T-cell (primary cell): Measurements from ENCODE around the gene FRMD6. TPM values are rescaled to one million over a fixed set of nuclear protein-coding genes. Genes with fewer than 3 reads are reported as not detected.

Source experiments
- ATAC-seq, 4 experiments: fragments of 200-7000 bp in 3 of 4; fragments of 150-1000 bp in 1 of 4; cut with Tn5 transposase; replicated peaks in 1 of 4; 1 replicate in 3 of 4; 2 replicates in 1 of 4; pipeline ENCODE4 v1.10.0; 2021; ENCODE audit warnings: moderate library complexity in 3 of 4, mild to moderate bottlenecking in 2 of 4, moderate number of reproducible peaks in 1 of 4
- CTCF ChIA-PET, 2 donors: fragments of 300-600 bp; sonication (Branson Sonifier 250); formaldehyde crosslinking; loops; one replicate each; lab custom pipeline; 2022; ENCODE audit warnings: antibody characterized with exemption in 2 of 2; lab: Charles Lee
- POLR2A ChIA-PET, 2 donors: fragments of 300-600 bp; sonication (Branson Sonifier 250); formaldehyde crosslinking; loops; one replicate each; lab custom pipeline; 2022; ENCODE audit warnings: antibody characterized with exemption in 2 of 2; lab: Charles Lee
- DNase-seq, 35 experiments: peaks; one replicate each; pipeline versions ENCODE4 v3.0.0 to v3.0.0-alpha.2; 2013 to 2023
- H3K27ac ChIP-seq: one replicate; pipeline ENCODE4 v1.5.1; 2013; ENCODE audit warnings: low read length
- H3K27me3 ChIP-seq, 2 experiments: replicated peaks in 1 of 2; 1 replicate in 1 of 2; 2 replicates in 1 of 2; pipeline versions ENCODE4 v1.6.1 to v1.7.0; 2013; ENCODE audit warnings: low read length in 1 of 2, mixed read lengths in 1 of 2; ENCODE audit not compliant: control insufficient read depth in 2 of 2, insufficient read depth in 2 of 2; ENCODE audit errors: extremely low read depth in 1 of 2
- H3K36me3 ChIP-seq, 2 donors: 1 replicate in 1 of 2; 2 replicates in 1 of 2; pipeline versions ENCODE4 v1.6.1 to v1.7.0; 2013; ENCODE audit warnings: low read length in 1 of 2; ENCODE audit not compliant: control insufficient read depth in 2 of 2, insufficient read depth in 1 of 2; ENCODE audit errors: extremely low read depth in 1 of 2
- H3K4me1 ChIP-seq, 2 experiments: 1 replicate in 1 of 2; 2 replicates in 1 of 2; pipeline versions ENCODE4 v1.6.1 to v1.7.0; 2013; ENCODE audit warnings: low read length in 2 of 2, mixed read lengths in 1 of 2; ENCODE audit not compliant: insufficient read depth in 2 of 2, control insufficient read depth in 1 of 2; ENCODE audit errors: extremely low read depth in 1 of 2
- H3K4me3 ChIP-seq, 2 donors: 1 replicate in 1 of 2; 2 replicates in 1 of 2; pipeline versions ENCODE4 v1.5.1 to v1.7.0; 2013; ENCODE audit warnings: mild to moderate bottlenecking in 2 of 2, low read length in 1 of 2, moderate library complexity in 1 of 2; ENCODE audit not compliant: control insufficient read depth in 1 of 2; ENCODE audit errors: extremely low read depth in 1 of 2
- H3K9me3 ChIP-seq: 2 replicates; pipeline ENCODE4 v1.7.0; 2013
- H3K27ac Mint-ChIP-seq, 2 donors: one replicate each; pipeline ENCODE4 v1.8.0; 2020 to 2021; ENCODE audit warnings: mild to moderate bottlenecking in 2 of 2, mixed read lengths in 2 of 2
- H3K27me3 Mint-ChIP-seq, 2 donors: one replicate each; pipeline ENCODE4 v1.8.0; 2021 to 2022; ENCODE audit warnings: mixed read lengths in 2 of 2
- H3K36me3 Mint-ChIP-seq: one replicate; pipeline ENCODE4 v1.8.0; 2021; ENCODE audit warnings: mixed read lengths
- H3K4me1 Mint-ChIP-seq, 3 donors: one replicate each; pipeline ENCODE4 v1.8.0; 2020 to 2022; ENCODE audit warnings: mixed read lengths in 3 of 3, mild to moderate bottlenecking in 1 of 3
- H3K4me3 Mint-ChIP-seq, 3 donors: one replicate each; pipeline ENCODE4 v1.8.0; 2020 to 2022; ENCODE audit warnings: mild to moderate bottlenecking in 3 of 3, mixed read lengths in 3 of 3, moderate library complexity in 3 of 3
- H3K9me3 Mint-ChIP-seq, 3 donors: one replicate each; pipeline ENCODE4 v1.8.0; 2020 to 2022; ENCODE audit warnings: mixed read lengths in 3 of 3
- WGBS: methylation state at CpG from one replicate; pipeline ENCODE4 v1.1.5; 2013; ENCODE audit warnings: missing lambda C conversion rate; ENCODE audit not compliant: insufficient coverage; 5-methylcytosine and 5-hydroxymethylcytosine counted together
- total RNA-seq, 35 experiments: library from RNA in 6 of 35; stranded (reverse) in 6 of 35; fragments of 120-200 nt in 1 of 35; gene quantifications; one replicate each; pipeline versions ENCODE4 v1.2.1 to v1.2.4 and lab custom pipeline; 2013 to 2026

Gene FRMD6
- total RNA-seq, 5 donors from 2014 or later (not counting 1 experiment from before 2014, with no cell fraction given): 0.86 to 1.9 (median 1.5) TPM

DNA sequence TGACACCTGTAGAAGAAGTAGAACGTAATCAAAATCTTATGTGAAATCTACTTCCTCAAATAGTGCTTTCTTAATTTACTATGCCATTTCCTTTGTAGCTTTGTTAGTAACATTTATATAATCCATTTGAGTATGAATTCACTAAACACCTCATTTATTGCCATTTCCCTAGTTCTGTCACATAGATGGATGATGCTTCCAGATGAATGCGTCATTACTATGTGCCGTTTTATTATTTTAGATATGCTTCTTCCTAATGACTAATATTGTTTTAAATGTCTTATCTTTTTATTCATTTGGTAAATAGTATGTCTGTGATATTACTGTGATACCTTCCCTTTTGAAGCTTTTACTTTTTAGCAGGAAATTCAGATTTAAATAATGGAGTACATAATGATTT lies 14.4 kb downstream of the FRMD6 start:
- ChIA-PET POLR2A (no interaction called here), CTCF (no interaction called here)
- Histone ChIP-seq H3K4me1 (no peaks in the 10 kb centered on the region), H3K27ac (no peak overlapping the region), H3K36me3 (no peaks in the 10 kb centered on the region), H3K27me3 (peaks cover 0 to 4% of the 10 kb centered on the region in 2 experiments), H3K4me3 (no peak overlapping the region), H3K9me3 (no peaks in the 10 kb centered on the region)
- no peak for ATAC-seq
- no peaks in the 10 kb centered on the region for H3K4me1 Mint-ChIP-seq
- peaks cover 2 to 11% (median 4%) of the 10 kb centered on the region in 3 donors for H3K9me3 Mint-ChIP-seq
- H3K27ac Mint-ChIP-seq: no peak overlapping the region
- DNase-seq: no peak
- H3K4me3 Mint-ChIP-seq: no peak overlapping the region
- H3K27me3 Mint-ChIP-seq: no peaks in the 10 kb centered on the region
- H3K36me3 Mint-ChIP-seq: no peaks in the 10 kb centered on the region
- WGBS: no CpG with 5 or more reads among the region's 3 CpGs

DNA sequence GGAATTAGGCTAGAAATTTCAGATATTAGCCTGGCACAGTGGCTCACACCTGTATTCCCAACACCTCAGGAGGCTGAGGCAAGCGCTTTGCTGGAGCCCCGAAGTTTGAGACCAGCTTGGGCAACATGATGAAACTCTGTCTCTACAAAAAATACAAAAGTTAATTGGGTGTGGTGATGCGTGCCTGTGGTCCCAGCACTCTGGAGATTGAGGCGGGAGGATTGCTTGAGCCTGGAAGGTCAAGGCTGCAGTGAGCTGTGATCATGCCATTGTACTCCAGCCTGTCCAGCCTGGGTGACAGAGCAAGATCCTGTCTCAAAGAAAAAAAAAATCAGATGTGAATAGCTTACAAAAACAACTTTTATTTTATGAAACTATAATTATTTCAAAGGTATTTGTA lies 15.1 kb downstream of the FRMD6 start:
- peaks cover 2 to 11% (median 4%) of the 10 kb centered on the region in 3 donors for H3K9me3 Mint-ChIP-seq
- no peaks in the 10 kb centered on the region for H3K4me1 Mint-ChIP-seq
- Histone ChIP-seq H3K27ac (no peak overlapping the region), H3K27me3 (peaks cover 0 to 4% of the 10 kb centered on the region in 2 experiments), H3K4me1 (no peaks in the 10 kb centered on the region), H3K9me3 (no peaks in the 10 kb centered on the region), H3K4me3 (no peak overlapping the region), H3K36me3 (no peaks in the 10 kb centered on the region)
- H3K27me3 Mint-ChIP-seq: no peaks in the 10 kb centered on the region
- H3K27ac Mint-ChIP-seq: no peak overlapping the region
- DNase-seq (no peak), ATAC-seq (no peak)
- no peak overlapping the region for H3K4me3 Mint-ChIP-seq
- no peaks in the 10 kb centered on the region for H3K36me3 Mint-ChIP-seq
- 70% methylated on average over 2 of the region's 4 CpGs for WGBS
- CTCF ChIA-PET: no interaction called here
- POLR2A ChIA-PET: no interaction called here

DNA sequence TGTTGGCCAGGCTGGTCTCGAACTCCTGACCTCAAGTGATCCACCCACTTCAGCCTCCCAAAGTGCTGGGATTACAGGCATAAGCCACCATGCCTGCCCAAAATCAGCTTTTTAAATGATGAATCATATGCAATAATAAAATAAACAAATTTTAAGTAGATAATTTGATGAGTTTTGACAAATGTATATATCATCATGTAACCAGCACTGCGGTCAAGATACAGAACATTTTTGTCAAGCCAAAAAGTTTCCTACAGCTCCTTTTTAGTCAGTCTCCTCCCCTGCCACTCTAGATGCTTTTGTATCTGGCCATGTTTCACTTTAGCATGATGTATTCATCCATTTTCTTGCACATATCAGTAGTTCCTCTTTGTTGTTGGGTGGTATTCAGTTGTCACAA lies 17.2 kb downstream of the FRMD6 start:
- Mint-ChIP-seq H3K36me3 (no peaks in the 10 kb centered on the region), H3K27ac (no peak overlapping the region), H3K4me1 (no peaks in the 10 kb centered on the region), H3K9me3 (peaks cover 2 to 11% (median 4%) of the 10 kb centered on the region in 3 donors), H3K27me3 (no peaks in the 10 kb centered on the region), H3K4me3 (no peak overlapping the region)
- Histone ChIP-seq H3K27me3 (peaks cover 0 to 4% of the 10 kb centered on the region in 2 experiments), H3K36me3 (no peaks in the 10 kb centered on the region), H3K4me1 (no peaks in the 10 kb centered on the region), H3K27ac (no peak overlapping the region), H3K4me3 (no peak overlapping the region), H3K9me3 (no peaks in the 10 kb centered on the region)
- DNase-seq (no peak), ATAC-seq (no peak)
- 100% methylated on average over 1 of the region's 2 CpGs for WGBS
- ChIA-PET POLR2A (no interaction called here), CTCF (no interaction called here)

DNA sequence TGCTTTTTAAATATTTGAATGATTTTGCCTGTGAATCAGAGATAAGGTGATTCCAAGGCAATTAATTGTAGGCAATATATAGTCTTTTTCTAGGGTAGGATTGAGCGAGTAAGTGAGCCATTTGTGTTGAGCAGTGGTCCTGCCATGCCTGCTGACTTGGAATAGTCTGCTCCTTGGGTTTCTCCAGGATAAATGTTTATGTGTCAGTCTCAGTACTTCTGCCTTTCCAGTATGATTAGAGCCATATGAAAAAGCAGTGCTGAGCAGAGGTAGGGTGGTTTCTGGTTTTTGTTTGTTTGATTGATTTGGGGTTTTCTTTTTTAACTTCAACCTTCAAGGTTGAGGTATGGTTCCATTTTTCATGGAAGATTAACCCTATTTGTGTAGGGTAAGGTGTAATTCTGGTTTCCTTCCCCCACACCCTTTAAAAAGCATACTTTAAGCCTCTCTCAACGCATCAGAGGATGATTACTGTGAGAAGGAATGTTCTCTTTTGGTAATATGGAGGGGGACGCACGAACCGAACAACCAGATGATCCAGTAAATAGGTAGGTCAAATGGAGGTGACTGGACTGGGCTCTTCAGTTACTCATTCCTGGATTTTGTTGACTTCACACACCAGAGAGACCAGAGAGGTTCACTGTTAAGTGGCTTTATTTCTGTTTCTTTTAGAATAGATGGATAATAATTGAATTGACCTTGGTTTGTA lies 22.7 kb downstream of the FRMD6 start:
- Mint-ChIP-seq H3K36me3 (no peaks in the 10 kb centered on the region), H3K27me3 (peaks cover 3 to 9% of the 10 kb centered on the region in 2 donors), H3K27ac (no peak overlapping the region), H3K9me3 (no peaks in the 10 kb centered on the region), H3K4me3 (no peak overlapping the region), H3K4me1 (peaks cover 0 to 4% (median 0%) of the 10 kb centered on the region in 3 donors)
- no peaks in the 10 kb centered on the region for H3K9me3 ChIP-seq
- H3K4me1 ChIP-seq: no peaks in the 10 kb centered on the region
- ATAC-seq (no peak), DNase-seq (no peak)
- CTCF ChIA-PET: no interaction called here
- H3K36me3 ChIP-seq: no peaks in the 10 kb centered on the region
- no peaks in the 10 kb centered on the region for H3K27me3 ChIP-seq
- POLR2A ChIA-PET: no interaction called here
- H3K27ac ChIP-seq: no peak overlapping the region
- no peak overlapping the region for H3K4me3 ChIP-seq
- 100% methylated on average over 1 of the region's 5 CpGs for WGBS

DNA sequence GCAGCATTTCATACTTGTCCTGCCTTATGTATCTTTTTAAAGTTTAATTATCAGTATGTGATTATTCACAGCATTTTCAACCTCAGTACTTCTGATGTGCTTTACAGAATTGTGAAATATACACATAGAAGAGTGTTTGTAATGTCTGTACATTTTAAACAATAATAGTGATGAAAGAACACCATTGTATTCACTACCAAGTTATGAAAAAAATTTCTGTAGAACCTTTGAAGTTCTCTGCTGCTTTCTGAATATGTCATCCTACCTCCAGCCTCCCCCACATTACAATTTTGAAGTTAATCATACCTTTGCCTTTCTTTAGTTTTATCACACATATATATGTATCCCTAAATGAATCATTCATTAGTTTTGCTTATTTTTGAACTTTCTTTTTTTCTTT lies 24.8 kb downstream of the FRMD6 start:
- no peaks in the 10 kb centered on the region for H3K27me3 ChIP-seq
- H3K9me3 ChIP-seq: no peaks in the 10 kb centered on the region
- Mint-ChIP-seq H3K4me3 (no peak overlapping the region), H3K4me1 (peaks cover 0 to 4% (median 0%) of the 10 kb centered on the region in 3 donors), H3K27me3 (peaks cover 3 to 9% of the 10 kb centered on the region in 2 donors), H3K36me3 (no peaks in the 10 kb centered on the region), H3K27ac (no peak overlapping the region), H3K9me3 (no peaks in the 10 kb centered on the region)
- no peaks in the 10 kb centered on the region for H3K36me3 ChIP-seq
- H3K4me1 ChIP-seq: no peaks in the 10 kb centered on the region
- no peak overlapping the region for H3K4me3 ChIP-seq
- ChIA-PET POLR2A (interaction anchor here in 1 of 2 donors (0.6 kb wide), 1 partner anchor 19 kb away, joined by 3 read pairs; no protein-coding TSS in a partner anchor), CTCF (no interaction called here)
- DNase-seq (no peak), ATAC-seq (no peak)
- no peak overlapping the region for H3K27ac ChIP-seq

DNA sequence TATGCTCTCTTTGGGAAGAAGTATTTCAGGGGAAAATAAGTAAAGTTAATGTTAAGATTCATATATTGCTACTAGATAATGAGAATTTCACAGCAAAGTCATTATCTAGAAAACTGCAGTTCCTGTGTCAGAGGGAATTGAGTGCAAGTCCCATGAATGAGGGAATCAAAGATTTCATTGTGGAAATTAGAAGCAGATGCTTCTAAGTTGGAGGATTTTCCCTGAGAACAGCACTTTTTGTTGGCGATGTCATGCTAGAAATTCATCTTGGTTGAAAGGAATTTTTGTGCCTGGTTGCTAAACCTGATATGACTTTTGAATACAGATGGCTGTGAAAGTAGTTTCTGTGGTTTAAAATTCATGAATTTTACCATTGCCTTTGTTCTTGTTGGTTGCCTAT lies 25.6 kb downstream of the FRMD6 start:
- POLR2A ChIA-PET: no interaction called here
- Histone ChIP-seq H3K4me3 (no peak overlapping the region), H3K36me3 (no peaks in the 10 kb centered on the region), H3K9me3 (no peaks in the 10 kb centered on the region), H3K4me1 (no peaks in the 10 kb centered on the region), H3K27ac (no peak overlapping the region), H3K27me3 (no peaks in the 10 kb centered on the region)
- ATAC-seq (no peak), DNase-seq (no peak)
- Mint-ChIP-seq H3K36me3 (no peaks in the 10 kb centered on the region), H3K27me3 (peaks cover 3 to 9% of the 10 kb centered on the region in 2 donors), H3K4me1 (peaks cover 0 to 4% (median 0%) of the 10 kb centered on the region in 3 donors), H3K4me3 (no peak overlapping the region), H3K9me3 (no peaks in the 10 kb centered on the region), H3K27ac (no peak overlapping the region)
- 78% methylated on average over 1 of the region's 1 CpG for WGBS
- CTCF ChIA-PET: no interaction called here
